Measurements from ENCODE around the gene GLRA1.

The GLRA1 gene

GRCh38 chr5:151924564-151925301 lies at the start of gene GLRA1:
TSS of gene GLRA1 (minus strand) at chr5:151924851. CDS start at chr5:151924549, 302 bp downstream.
- DNase-seq = no peak

- DNase-seq = no peak
Measured at GRCh38 chr5:151970885-151971284, 46.2 kb upstream of the GLRA1 start.

- no peak for DNase-seq
Measured at GRCh38 chr5:151967865-151968264, 43.2 kb upstream of the GLRA1 start.

- DNase-seq = no peak
Measured at GRCh38 chr5:151966046-151966445, 41.4 kb upstream of the GLRA1 start.

- no peak for DNase-seq
Measured at GRCh38 chr5:151964471-151964870, 39.8 kb upstream of the GLRA1 start.

GRCh38 chr5:151961557-151961956 lies 36.9 kb upstream of the GLRA1 start:
- no peak for DNase-seq

- no peak for DNase-seq
Measured at GRCh38 chr5:151958111-151958510, 33.5 kb upstream of the GLRA1 start.

- no peak for DNase-seq
Measured at GRCh38 chr5:151956725-151957124, 32.1 kb upstream of the GLRA1 start.

GRCh38 chr5:151954255-151954654 lies 29.6 kb upstream of the GLRA1 start:
- no peak for DNase-seq

GRCh38 chr5:151953833-151954232 lies 29.2 kb upstream of the GLRA1 start:
- no peak for DNase-seq

- no peak for DNase-seq
Measured at GRCh38 chr5:151952238-151952637, 27.6 kb upstream of the GLRA1 start.

GRCh38 chr5:151950706-151951105 lies 26.1 kb upstream of the GLRA1 start:
- no peak for DNase-seq

- DNase-seq = no peak
Measured at GRCh38 chr5:151949701-151950308, 25.2 kb upstream of the GLRA1 start.

- DNase-seq = no peak
Measured at GRCh38 chr5:151949113-151949512, 24.5 kb upstream of the GLRA1 start.

GRCh38 chr5:151947931-151948608 lies 23.4 kb upstream of the GLRA1 start:
- DNase-seq = no peak

GRCh38 chr5:151937851-151938250 lies 13.2 kb upstream of the GLRA1 start:
- no peak for DNase-seq

- peak; percentile 26 for DNase-seq
Measured at GRCh38 chr5:151935135-151935695, 10.6 kb upstream of the GLRA1 start.

GRCh38 chr5:151931260-151931659 lies 6.6 kb upstream of the GLRA1 start:
- no peak for DNase-seq

- no peak for DNase-seq
Measured at GRCh38 chr5:151926188-151926587, 1.5 kb upstream of the GLRA1 start.

- no peak for DNase-seq
Measured at GRCh38 chr5:151925340-151925739, 689 bp upstream of the GLRA1 start.

GRCh38 chr5:151923866-151924476 lies 680 bp downstream of the GLRA1 start:
- no peak for DNase-seq

- no peak for DNase-seq
Measured at GRCh38 chr5:151921916-151922315, 2.7 kb downstream of the GLRA1 start.

- DNase-seq = no peak
Measured at GRCh38 chr5:151917904-151918303, 6.7 kb downstream of the GLRA1 start.

All from NCI-H1694 (cell line).